HG03103 (cell line): ENCODE results near the gene HUNK.
"Not testable (repeated sequence)": the region's sequence is repeated elsewhere in the genome, so short reads cannot be mapped to it uniquely, and the experiment has no call there.

Experiments used
- ATAC-seq: cut with Tn5 transposase; IDR thresholded peaks from one replicate; pipeline ENCODE4 v1.9.1; 2021; ENCODE audit warnings: low read depth; ENCODE audit not compliant: unreplicated experiment

HUNK gene

DNA sequence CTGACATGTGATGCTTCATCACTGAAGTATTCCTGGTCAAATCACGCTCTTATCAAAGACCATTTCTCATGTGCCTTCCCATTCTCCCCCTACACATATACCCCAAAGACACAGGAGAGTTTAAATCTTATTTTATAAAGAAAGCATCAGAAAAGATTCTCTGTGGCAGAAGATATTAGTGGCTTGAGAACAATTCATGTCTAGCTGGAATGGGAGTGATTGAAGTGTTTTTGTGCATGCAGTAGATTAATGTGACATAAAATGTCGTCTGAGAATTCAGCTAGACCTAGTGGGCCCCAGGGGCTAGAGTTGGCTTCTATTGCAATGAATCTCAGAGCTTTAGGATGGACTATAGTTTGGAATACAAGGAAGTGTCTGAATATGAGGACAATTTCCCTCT, 163.9 kb downstream of the HUNK start:
- no peak for ATAC-seq

DNA sequence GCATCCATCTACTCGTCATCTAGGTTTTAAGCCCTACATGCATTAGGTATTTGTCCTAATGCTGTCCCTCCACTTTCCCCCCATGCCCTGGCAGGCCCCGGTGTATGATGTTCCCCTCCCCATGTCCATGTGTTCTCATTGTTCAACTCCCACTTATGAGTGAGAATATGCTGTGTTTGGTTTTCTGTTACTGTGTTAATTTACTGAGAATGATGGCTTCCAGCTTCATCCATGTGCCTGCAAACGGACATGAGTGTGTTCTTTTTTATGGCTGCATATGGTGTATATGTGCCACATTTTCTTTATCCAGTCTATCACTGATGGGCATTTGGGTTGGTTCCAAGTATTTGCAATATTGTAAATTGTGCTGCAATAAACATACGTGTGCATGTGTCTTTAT, 165.9 kb downstream of the HUNK start:
- not testable (repeated sequence) for ATAC-seq

- ATAC-seq, result no peak
Measured at GRCh38 chr21:32043458-32043857, 170.6 kb downstream of the HUNK start.

DNA sequence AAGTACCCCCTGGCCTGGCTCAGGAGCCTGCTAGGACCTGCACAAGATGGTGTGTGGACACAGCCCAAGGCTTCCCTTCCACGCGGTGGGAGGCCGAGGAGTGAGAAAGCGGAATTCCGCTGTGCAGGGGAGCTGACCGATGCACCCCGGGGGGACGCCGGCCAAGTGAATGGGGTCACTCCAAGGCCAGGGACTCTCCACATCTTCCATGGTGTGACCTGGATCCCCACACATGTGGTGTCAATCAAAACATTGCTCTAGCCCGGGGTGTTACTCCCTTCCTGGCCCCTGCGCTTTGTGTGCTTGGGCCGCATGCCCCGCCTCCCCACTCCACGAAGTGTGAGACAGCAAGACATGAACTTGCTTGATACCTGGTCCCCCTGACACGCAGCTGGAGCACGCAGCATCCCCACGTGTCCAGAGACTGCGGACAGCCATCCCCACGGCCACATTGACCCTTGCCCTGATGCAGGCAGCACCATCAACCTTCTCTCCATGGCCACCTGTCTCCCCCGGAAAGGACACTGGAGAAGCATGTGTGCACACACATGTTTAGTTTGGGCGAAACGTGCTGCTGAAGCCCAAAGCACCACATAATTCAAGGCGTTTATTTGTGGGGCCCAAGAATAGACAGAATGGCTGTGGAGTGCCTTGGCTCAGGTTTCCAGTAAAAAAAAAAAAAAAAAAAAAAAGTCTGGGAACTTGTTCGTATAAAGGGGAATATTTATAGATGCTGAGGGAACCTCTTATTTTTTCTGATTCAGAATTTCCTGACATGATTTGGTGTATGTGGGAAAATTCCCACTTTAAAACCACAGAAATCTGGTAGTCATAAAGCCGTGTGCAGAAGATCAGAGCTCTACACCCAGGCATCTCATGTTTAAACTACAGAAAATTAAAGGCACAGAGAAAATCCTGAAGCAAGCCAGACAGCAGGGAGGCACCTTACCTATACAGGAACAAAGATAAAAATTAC, 171.7 kb downstream of the HUNK start:
- no peak for ATAC-seq

GRCh38 chr21:32046191-32046590, 173.4 kb downstream of the HUNK start:
- ATAC-seq, result no peak

DNA sequence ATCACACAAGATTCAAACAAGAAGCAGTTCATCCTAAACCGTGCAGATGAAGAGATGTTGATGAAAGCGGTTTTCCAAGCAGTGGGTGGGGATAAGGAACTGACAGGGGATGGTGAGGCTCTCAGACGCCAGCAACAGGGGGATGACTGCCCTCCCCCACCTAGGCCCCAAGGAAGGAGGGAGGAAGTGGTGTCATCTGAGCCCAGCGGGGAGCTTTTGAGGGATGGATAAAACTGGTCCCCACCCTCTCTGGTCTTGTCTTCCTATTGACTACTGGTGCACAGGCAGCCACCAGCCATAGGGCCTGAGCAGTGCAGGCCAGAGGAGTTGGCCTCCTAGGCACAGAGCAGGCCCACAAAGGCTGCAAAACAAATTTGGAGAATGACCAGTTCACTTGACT, 175.5 kb downstream of the HUNK start:
- ATAC-seq, result no peak
